GM23338 (cell line): ENCODE measurements around the gene ACTR6. TPM values are rescaled to one million over a fixed set of nuclear protein-coding genes. Genes with fewer than 3 reads are reported as not detected.

Source experiments
- microRNA counts: library from miRNA; unstranded; fragments of <30 nt; microRNA quantifications from one replicate; lab custom pipeline; 2017
- microRNA-seq: library from miRNA; unstranded; fragments of <30 nt; microRNA quantifications from one replicate; pipeline ENCODE4, GENCODE V29; 2017
- polyA plus RNA-seq: library from polyadenylated mRNA; unstranded; fragments of >200 nt; fragmentation: Nextera tagmentation; extraction: Ambion mirVana; gene quantifications from 2 replicates; pipeline ENCODE4 v1.2.1, GENCODE V29; 2016
- small RNA-seq: library from RNA; depleted of rRNA; stranded (forward); fragments of <200 nt; gene quantifications from one replicate; pipeline ENCODE3, GENCODE V24; 2014; ENCODE audit warnings: low replicate concordance
- total RNA-seq: library from RNA; depleted of rRNA; stranded (reverse); fragments of >200 nt; shearing (Covaris generic); gene quantifications from 2 replicates; pipeline ENCODE4 v1.2.3, GENCODE V29; 2014; rRNA removed

ACTR6 gene
- total and polyA plus RNA-seq, 2 experiments from 2014 or later = 30.1 to 42.5 TPM

MicroRNAs within 50 kb of the gene (microRNA counts, 767-probe panel; counts per million panel counts)
- microRNA hsa-miR-1827 (lab: Ali Mortazavi, UCI) = not detected

Small RNA genes within 50 kb of the gene (microRNA-seq; reads per million reads assigned to microRNA genes)
- gene MIR1827 = not detected

Small RNA genes within 50 kb of the gene (small RNA-seq; reads per million reads assigned to genes)
- gene MIR1827 = not detected
- not detected for gene RF00019
- gene RN7SL176P = not detected

Other genes with a start within 250 kb of the ACTR6 start
- 5.8 and 18.6 TPM in 2 replicates for gene ANKS1B, start 215.9 kb upstream of the ACTR6 start, total RNA-seq
- 4.3 and 4.6 TPM in 2 replicates for gene ANKS1B, start 215.9 kb upstream of the ACTR6 start, polyA plus RNA-seq
- gene BLTP3B, start 57.9 kb upstream of the ACTR6 start, total RNA-seq = 22.6 and 35.8 TPM in 2 replicates
- gene BLTP3B, start 57.9 kb upstream of the ACTR6 start, polyA plus RNA-seq = 9.5 and 11.2 TPM in 2 replicates
- gene DEPDC4, start 66.3 kb downstream of the ACTR6 start, total RNA-seq = 2.2 and 2.5 TPM in 2 replicates
- 9.4 and 10.2 TPM in 2 replicates for gene DEPDC4, start 66.3 kb downstream of the ACTR6 start, polyA plus RNA-seq
- 57.5 and 61.2 TPM in 2 replicates for gene SCYL2, start 66.4 kb downstream of the ACTR6 start, total RNA-seq
- 15.0 and 15.2 TPM in 2 replicates for gene SCYL2, start 66.4 kb downstream of the ACTR6 start, polyA plus RNA-seq
- 0.24 TPM in 1 of 2 replicates, not detected in the other for gene SLC17A8, start 156.3 kb downstream of the ACTR6 start, total RNA-seq
- 0.05 TPM in 1 of 2 replicates, not detected in the other for gene SLC17A8, start 156.3 kb downstream of the ACTR6 start, polyA plus RNA-seq